Astrocyte (in vitro differentiated cells and primary cell): ENCODE measurements around the gene OCA2. TPM values are rescaled to one million over a fixed set of nuclear protein-coding genes. Genes with fewer than 3 reads are reported as not detected.

Experiments used
- DNase-seq: peaks from one replicate; pipeline ENCODE4 v3.0.0-alpha.2; 2010; ENCODE audit warnings: low read depth
- FAIRE-seq: peaks from 2 replicates; lab custom pipeline; 2011; peaks lifted over from hg19 to GRCh38; lab: Jason Lieb, UNC
- H2AFZ ChIP-seq: 2 replicates; pipeline ENCODE4 v1.6.0; 2012; ENCODE audit warnings: low read depth, low read length, inconsistent platforms
- H3K27ac ChIP-seq: 2 replicates; pipeline ENCODE4 v1.5.1; 2011; ENCODE audit warnings: low read depth, low read length, inconsistent platforms
- H3K27me3 ChIP-seq: 2 replicates; pipeline ENCODE4 v1.6.0; 2011; ENCODE audit warnings: low read length, inconsistent platforms; ENCODE audit not compliant: insufficient read depth
- H3K36me3 ChIP-seq: 2 replicates; pipeline ENCODE4 v1.5.1; 2011; ENCODE audit warnings: low read length, inconsistent platforms; ENCODE audit not compliant: insufficient read depth
- H3K4me1 ChIP-seq: 2 replicates; pipeline ENCODE4 v1.5.1; 2011; ENCODE audit warnings: low read length, inconsistent platforms; ENCODE audit not compliant: insufficient read depth
- H3K4me2 ChIP-seq: 2 replicates; pipeline ENCODE4 v1.6.0; 2012; ENCODE audit warnings: low read length, inconsistent platforms
- H3K4me3 ChIP-seq: 2 replicates; pipeline ENCODE4 v1.5.1; 2011; ENCODE audit warnings: low read depth, mild to moderate bottlenecking, low read length, inconsistent platforms; ENCODE audit not compliant: insufficient read depth
- H3K79me2 ChIP-seq: 2 replicates; pipeline ENCODE4 v1.6.0; 2012; ENCODE audit warnings: mild to moderate bottlenecking, low read length, inconsistent platforms; ENCODE audit not compliant: insufficient read depth
- H3K9ac ChIP-seq: 2 replicates; pipeline ENCODE4 v1.6.0; 2012; ENCODE audit warnings: mild to moderate bottlenecking, low read length, inconsistent platforms
- H3K9me3 ChIP-seq: 2 replicates; pipeline ENCODE4 v1.5.1; 2012; ENCODE audit warnings: low read depth, mild to moderate bottlenecking, low read length, inconsistent platforms; ENCODE audit not compliant: insufficient read depth
- H4K20me1 ChIP-seq: 2 replicates; pipeline ENCODE4 v1.6.0; 2012; ENCODE audit warnings: low read length, inconsistent platforms; ENCODE audit not compliant: insufficient read depth
- H3K27ac Mint-ChIP-seq: one replicate; pipeline ENCODE4 v1.8.0; 2021; ENCODE audit warnings: mild to moderate bottlenecking, mixed read lengths; ENCODE audit not compliant: unreplicated experiment
- H3K27me3 Mint-ChIP-seq: one replicate; pipeline ENCODE4 v1.8.0; 2021; ENCODE audit warnings: low read depth, mixed read lengths; ENCODE audit not compliant: unreplicated experiment
- H3K36me3 Mint-ChIP-seq: one replicate; pipeline ENCODE4 v1.8.0; 2021; ENCODE audit warnings: low read depth, mixed read lengths; ENCODE audit not compliant: unreplicated experiment
- H3K4me1 Mint-ChIP-seq: one replicate; pipeline ENCODE4 v1.8.0; 2021; ENCODE audit warnings: low read depth, mixed read lengths; ENCODE audit not compliant: unreplicated experiment
- H3K4me3 Mint-ChIP-seq: one replicate; pipeline ENCODE4 v1.8.0; 2021; ENCODE audit warnings: mild to moderate bottlenecking, moderate library complexity, mixed read lengths; ENCODE audit not compliant: unreplicated experiment
- H3K9me3 Mint-ChIP-seq: one replicate; pipeline ENCODE4 v1.8.0; 2021; ENCODE audit warnings: mild to moderate bottlenecking, mixed read lengths; ENCODE audit not compliant: unreplicated experiment
- EZH2 ChIP-seq: IDR thresholded peaks from 2 replicates; pipeline ENCODE4 v1.6.1; 2012; ENCODE audit warnings: mild to moderate bottlenecking, low read length, inconsistent platforms; ENCODE audit not compliant: insufficient read depth
- total RNA-seq: library from RNA; stranded (reverse); gene quantifications from 2 replicates; pipeline ENCODE4 v1.2.1, GENCODE V29; 2021
- TF ChIP-seq, protein P1 (sequence below): IDR thresholded peaks from 2 replicates; pipeline ENCODE4 v1.5.1; 2011; ENCODE audit warnings: low read depth, mild to moderate bottlenecking, inconsistent platforms, low read length, moderate library complexity; ENCODE audit not compliant: insufficient read depth

Gene OCA2
- total RNA-seq, 1 donor from 2014 or later, result 2.9 TPM

DNA sequence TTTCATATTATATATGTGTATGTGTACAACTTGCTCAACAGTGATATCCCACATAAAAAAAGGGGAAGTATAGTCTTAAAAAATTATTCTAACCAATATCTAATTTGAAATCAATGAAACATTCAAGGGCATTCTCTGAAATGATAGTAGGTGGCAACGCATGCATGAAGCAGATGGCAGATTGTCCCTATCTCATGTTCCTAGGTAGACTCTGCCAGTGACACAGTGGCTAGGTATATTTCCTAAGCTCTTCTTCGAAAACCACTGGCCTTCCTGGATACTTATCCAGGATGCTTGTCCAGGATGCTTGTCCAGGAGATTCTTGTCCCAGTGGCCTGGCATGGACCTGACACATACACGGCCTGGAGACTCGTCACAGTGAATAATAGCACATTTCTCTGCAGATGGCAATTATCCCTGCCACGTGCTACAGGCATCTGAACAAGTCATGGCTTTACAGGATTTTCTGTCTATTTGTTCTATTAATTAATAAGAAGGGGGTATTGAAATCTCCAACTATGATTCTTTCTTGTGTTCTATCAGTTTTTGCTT is 54.9 kb downstream of the OCA2 start:
- H4K20me1 ChIP-seq, result no peaks in the 10 kb centered on the region
- H2AFZ ChIP-seq, result no peak overlapping the region
- no peak for TF ChIP-seq EZH2
- TF ChIP-seq, protein P1, sequence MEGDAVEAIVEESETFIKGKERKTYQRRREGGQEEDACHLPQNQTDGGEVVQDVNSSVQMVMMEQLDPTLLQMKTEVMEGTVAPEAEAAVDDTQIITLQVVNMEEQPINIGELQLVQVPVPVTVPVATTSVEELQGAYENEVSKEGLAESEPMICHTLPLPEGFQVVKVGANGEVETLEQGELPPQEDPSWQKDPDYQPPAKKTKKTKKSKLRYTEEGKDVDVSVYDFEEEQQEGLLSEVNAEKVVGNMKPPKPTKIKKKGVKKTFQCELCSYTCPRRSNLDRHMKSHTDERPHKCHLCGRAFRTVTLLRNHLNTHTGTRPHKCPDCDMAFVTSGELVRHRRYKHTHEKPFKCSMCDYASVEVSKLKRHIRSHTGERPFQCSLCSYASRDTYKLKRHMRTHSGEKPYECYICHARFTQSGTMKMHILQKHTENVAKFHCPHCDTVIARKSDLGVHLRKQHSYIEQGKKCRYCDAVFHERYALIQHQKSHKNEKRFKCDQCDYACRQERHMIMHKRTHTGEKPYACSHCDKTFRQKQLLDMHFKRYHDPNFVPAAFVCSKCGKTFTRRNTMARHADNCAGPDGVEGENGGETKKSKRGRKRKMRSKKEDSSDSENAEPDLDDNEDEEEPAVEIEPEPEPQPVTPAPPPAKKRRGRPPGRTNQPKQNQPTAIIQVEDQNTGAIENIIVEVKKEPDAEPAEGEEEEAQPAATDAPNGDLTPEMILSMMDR, result no peak
- no peak overlapping the region for H3K4me2 ChIP-seq
- no peak overlapping the region for H3K4me3 ChIP-seq
- Mint-ChIP-seq H3K27ac (no peak overlapping the region), H3K36me3 (no peaks in the 10 kb centered on the region), H3K9me3 (no peaks in the 10 kb centered on the region), H3K4me1 (no peaks in the 10 kb centered on the region), H3K27me3 (peaks cover 16% of the 10 kb centered on the region), H3K4me3 (no peak overlapping the region)
- no peak overlapping the region for H3K27ac ChIP-seq
- DNase-seq, result no peak
- H3K4me1 ChIP-seq, result no peaks in the 10 kb centered on the region
- H3K27me3 ChIP-seq, result no peaks in the 10 kb centered on the region
- no peaks in the 10 kb centered on the region for H3K9me3 ChIP-seq
- H3K79me2 ChIP-seq, result no peaks in the 10 kb centered on the region
- no peak overlapping the region for H3K9ac ChIP-seq
- no peaks in the 10 kb centered on the region for H3K36me3 ChIP-seq
- no peak for FAIRE-seq

DNA sequence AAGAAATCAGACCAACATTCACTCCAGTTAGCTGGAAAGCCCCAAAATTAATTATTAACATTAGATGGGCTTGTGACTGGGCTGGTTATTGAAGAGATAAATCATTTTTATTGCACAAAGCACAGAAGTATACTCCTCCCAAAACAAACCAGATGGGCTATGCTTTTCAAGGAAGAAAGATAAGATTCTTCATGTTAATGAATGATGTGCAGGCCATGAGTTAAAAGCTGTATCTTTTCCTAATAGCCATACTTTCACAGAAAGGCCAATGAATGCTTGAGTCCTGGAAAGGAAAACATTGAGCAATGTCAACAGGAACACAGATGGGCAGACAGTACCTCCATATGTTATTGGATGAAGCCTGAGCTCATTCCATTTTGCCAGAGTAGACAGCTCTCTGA is 55.4 kb downstream of the OCA2 start:
- Mint-ChIP-seq H3K4me1 (no peaks in the 10 kb centered on the region), H3K36me3 (no peaks in the 10 kb centered on the region), H3K9me3 (no peaks in the 10 kb centered on the region), H3K27ac (no peak overlapping the region), H3K27me3 (peaks cover 16% of the 10 kb centered on the region), H3K4me3 (no peak overlapping the region)
- H3K9me3 ChIP-seq, result no peaks in the 10 kb centered on the region
- no peaks in the 10 kb centered on the region for H3K36me3 ChIP-seq
- no peaks in the 10 kb centered on the region for H4K20me1 ChIP-seq
- no peaks in the 10 kb centered on the region for H3K27me3 ChIP-seq
- DNase-seq, result no peak
- no peak overlapping the region for H3K4me2 ChIP-seq
- H2AFZ ChIP-seq, result no peak overlapping the region
- no peak overlapping the region for H3K27ac ChIP-seq
- TF ChIP-seq, protein P1, result no peak
- no peak for TF ChIP-seq EZH2
- H3K9ac ChIP-seq, result no peak overlapping the region
- FAIRE-seq, result no peak
- H3K4me1 ChIP-seq, result no peaks in the 10 kb centered on the region
- H3K79me2 ChIP-seq, result no peaks in the 10 kb centered on the region
- H3K4me3 ChIP-seq, result no peak overlapping the region

DNA sequence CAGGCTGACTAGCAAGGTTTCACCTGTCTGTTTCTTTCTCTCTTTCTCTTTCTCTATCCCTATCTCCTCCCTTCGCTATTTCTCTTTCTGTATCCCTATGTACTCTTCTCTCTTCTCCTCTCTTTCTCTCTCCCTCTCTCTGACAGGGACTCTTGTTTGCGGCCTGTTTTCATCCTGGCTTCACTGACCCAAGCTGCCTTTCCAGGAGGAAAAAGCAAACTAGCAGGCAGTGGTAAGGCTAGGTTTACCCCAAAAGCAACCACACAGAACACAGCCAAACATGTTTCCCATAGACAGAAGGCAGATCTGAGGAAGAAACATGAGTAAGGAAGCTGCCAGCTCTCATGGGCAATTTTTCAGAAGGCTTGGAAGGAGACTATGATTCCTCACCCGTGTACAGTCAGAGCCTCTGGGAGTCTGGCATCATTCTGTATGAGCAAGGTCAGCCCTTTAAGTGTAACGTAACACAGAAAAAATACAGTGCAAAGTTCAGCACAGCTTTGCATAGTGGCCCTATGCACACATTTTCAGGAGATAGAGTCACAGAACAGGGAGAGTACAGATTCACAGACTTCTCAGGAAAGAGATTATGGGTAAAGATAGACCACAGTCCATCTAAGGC is 61.0 kb downstream of the OCA2 start:
- H3K27ac Mint-ChIP-seq, result no peak overlapping the region
- H3K79me2 ChIP-seq, result no peaks in the 10 kb centered on the region
- DNase-seq (no peak), FAIRE-seq (no peak)
- H3K27me3 Mint-ChIP-seq, result peaks cover 2% of the 10 kb centered on the region
- H3K36me3 Mint-ChIP-seq, result no peaks in the 10 kb centered on the region
- no peaks in the 10 kb centered on the region for H3K9me3 ChIP-seq
- H3K9ac ChIP-seq, result no peak overlapping the region
- H3K9me3 Mint-ChIP-seq, result no peaks in the 10 kb centered on the region
- no peak overlapping the region for H3K27ac ChIP-seq
- no peak overlapping the region for H3K4me3 ChIP-seq
- no peak overlapping the region for H3K4me3 Mint-ChIP-seq
- H3K4me1 Mint-ChIP-seq, result no peaks in the 10 kb centered on the region
- H4K20me1 ChIP-seq, result no peaks in the 10 kb centered on the region
- no peak for TF ChIP-seq EZH2
- TF ChIP-seq, protein P1, result no peak
- H3K36me3 ChIP-seq, result no peaks in the 10 kb centered on the region
- H3K27me3 ChIP-seq, result no peaks in the 10 kb centered on the region
- H3K4me1 ChIP-seq, result no peaks in the 10 kb centered on the region
- H2AFZ ChIP-seq, result no peak overlapping the region
- no peak overlapping the region for H3K4me2 ChIP-seq
